NCI-H460 (cell line): ENCODE data around the gene GALNTL6. TPM values are rescaled to one million over a fixed set of nuclear protein-coding genes. Genes with fewer than 3 reads are reported as not detected.
"Not testable (repeated sequence)": the region's sequence is repeated elsewhere in the genome, so short reads cannot be mapped to it uniquely, and the experiment has no call there.

Source experiments
- DNase-seq: peaks from one replicate; pipeline ENCODE4 v3.0.0-alpha.2; 2016; ENCODE audit warnings: low read depth; ENCODE audit errors: extremely low read depth
- total RNA-seq: library from RNA; depleted of rRNA; stranded (reverse); fragments of >200 nt; shearing (Covaris generic); gene quantifications from 2 replicates; pipeline ENCODE4 v1.2.3, GENCODE V29; 2014

GALNTL6 gene
- total RNA-seq, 1 experiment from 2014 or later: 0.57 TPM

GRCh38 chr4:172356016-172356415 lies 542.8 kb downstream of the GALNTL6 start:
- peak; percentile 1 for DNase-seq

DNA sequence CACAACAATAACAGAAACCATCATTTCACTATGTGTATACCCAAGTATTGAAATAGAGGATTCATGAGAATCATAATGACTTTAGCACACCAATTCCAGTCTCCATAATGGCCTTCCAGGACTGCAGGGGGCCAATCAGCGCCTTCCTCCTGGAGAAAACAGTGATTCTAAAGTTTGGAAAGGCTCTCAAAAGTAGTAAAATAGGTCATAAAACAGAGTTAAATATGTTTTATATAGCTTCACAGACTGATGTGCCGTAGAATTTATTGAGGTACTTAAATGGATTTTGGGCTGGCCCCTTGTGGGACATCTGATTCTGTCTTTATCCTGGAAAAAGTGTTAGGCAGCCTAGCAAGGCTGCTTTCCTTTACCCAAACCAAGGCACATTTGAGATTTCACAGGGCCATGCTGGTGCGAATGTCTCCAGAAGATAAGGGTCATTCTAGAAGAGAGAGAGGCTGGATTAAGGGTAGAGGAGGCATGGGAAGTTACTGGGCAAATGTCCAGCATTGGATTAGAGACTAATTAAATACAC lies 543.9 kb downstream of the GALNTL6 start:
- no peak for DNase-seq

DNA sequence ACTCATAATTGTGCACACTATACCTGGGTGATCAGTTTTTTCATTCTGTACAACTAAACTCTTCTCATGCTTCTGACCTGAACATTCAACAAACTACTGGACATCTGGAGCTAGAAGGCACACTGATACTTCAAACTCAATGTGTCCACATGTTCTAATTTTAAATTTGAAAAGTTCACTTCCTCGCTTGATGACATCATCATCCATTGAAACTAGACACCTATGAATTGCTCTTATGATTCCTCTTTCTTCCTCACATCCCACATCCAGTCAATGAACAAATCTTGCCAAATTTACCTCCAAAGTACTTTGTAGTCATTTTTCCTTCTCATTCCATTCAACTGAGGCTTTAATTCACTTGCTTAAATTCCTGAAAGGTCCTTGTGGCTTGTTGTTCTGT lies 549.4 kb downstream of the GALNTL6 start:
- no peak for DNase-seq

- DNase-seq: no peak
These were observed 556.3 kb downstream of the GALNTL6 start for GRCh38 chr4:172369471-172369959.

- DNase-seq: no peak
These were observed 564.4 kb downstream of the GALNTL6 start for GRCh38 chr4:172377486-172378140.

DNA sequence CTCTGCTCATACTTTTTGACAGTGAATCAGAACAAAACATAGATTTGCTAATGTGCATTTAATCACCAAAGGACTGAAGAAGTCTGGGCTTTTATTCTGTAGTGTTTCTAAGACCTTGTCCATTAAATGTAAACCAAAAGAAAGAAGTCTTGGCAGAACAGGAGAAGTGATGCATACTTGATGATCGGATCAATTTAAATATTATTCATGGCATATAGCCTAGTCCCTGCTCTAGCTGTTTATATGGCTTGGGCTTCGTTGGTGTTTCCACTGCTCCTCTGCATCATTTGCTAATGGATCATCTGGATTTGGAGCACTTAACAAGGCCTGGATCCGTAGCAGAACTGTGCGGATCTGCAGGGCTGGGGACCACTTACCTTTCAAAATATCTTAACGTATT lies 566.6 kb downstream of the GALNTL6 start:
- DNase-seq: no peak

DNA sequence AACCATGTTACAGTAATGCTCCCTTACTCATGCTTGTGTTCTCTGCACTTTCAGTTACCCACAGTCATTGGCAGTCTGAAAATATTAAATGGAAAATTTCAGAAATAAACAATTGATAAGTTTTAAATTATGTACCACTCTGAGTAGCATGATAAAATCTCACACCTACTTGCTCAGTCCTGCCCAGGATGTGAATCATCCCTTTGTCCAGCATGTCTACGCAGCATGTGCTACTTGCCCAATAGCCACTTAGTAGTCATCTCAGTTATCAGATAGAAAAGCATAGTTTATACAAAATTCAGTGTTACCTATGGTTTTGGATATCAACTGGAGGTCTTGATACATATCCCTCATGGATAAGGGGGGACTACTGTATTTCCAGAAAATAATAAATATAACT lies 577.1 kb downstream of the GALNTL6 start:
- peak; percentile 54 for DNase-seq

DNA sequence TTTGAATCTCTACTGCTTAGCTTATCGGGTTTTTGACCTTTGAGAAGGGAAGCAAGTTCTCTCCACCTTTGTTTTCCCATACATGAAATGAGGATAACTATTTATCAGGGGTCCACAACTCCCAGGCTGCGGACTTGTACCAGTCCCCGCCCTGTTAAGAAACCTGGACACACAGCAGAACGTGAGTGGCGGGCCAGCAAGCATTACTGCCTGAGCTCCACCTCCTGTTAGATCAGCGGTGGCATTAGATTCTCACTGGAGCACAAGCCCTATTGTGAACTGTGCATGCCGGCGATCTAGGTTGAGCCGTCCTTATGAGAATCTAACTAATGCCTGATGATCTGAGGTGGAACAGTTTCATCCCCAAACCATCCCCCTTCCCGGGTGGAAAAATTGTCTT lies 579.5 kb downstream of the GALNTL6 start:
- DNase-seq: no peak

DNA sequence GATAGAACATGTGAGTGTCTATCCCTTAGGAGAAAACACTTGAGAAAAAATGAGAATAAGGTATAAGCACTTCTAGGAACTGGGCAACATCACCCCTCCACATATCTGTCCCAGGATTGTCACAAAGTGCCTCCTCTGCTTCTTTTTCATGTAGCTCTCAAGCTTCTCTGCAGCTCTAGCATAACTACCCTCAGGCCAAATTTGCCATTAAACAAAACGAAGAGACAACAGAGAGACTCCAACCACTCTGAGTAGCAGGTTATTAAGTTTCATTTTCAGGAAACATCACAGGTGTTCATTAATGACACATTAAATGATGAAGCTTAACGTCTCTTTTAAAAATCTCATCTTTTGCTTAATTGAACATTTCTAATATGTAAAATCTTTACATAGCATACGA lies 580.0 kb downstream of the GALNTL6 start:
- no peak for DNase-seq

DNA sequence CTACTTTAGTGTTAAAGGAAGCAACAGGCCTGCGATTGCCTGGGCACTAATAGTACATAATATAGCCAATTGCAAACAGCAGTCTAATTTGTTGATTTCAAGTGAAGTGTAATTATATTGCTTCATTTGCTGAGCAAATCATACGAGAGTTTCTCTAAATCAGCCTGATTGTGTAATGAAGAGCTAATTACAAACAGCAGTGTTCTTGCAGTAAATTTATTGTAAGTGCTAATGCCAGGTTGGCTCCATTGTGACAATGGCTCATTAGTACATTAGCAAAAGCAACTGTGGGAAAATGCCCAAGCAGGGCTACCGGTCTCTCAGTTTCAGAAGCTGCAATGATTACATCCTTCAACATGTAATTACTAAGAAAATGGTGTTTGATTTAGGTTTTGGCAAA lies 591.5 kb downstream of the GALNTL6 start:
- DNase-seq: no peak

DNA sequence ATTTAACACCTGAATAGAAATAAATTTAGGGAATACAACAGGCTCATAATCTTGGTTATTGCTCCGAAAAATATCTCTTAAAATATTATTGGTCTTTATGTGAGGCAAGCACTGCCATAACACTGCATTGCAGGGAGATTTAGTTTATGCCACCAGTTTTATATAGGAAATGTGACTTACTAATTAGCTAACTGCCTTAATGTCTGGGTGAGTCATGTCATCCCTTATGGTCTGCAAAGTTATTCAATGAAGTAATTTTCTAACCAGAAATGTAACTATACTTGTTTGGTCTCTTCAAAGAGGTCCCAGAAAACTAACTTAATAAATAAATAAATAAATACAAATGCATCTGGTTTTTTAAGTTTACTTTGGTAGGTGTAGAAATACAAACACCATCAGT lies 597.2 kb downstream of the GALNTL6 start:
- no peak for DNase-seq

- DNase-seq: no peak
These were observed 597.9 kb downstream of the GALNTL6 start for GRCh38 chr4:172411149-172411548.

GRCh38 chr4:172412851-172413580 lies 599.8 kb downstream of the GALNTL6 start:
- no peak for DNase-seq

DNA sequence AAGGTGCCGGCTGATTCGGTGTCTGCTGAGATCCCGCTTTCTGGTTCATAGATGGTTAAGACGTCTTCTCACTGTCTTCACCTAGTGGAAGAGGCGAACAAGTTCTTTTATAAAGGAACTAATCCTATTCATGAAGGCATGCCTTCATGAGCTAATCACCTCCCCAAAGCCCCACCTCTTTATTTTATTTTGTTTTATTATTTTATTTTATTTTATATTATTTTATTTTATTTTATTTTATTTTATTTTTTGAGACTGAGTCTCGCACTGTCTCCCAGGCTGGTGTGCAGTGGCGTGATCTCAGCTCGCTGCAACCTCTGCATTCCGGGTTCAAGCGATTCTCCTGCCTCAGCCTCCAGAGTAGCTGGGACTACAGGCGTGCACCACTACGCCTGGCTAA lies 615.8 kb downstream of the GALNTL6 start:
- not testable (repeated sequence) for DNase-seq

DNA sequence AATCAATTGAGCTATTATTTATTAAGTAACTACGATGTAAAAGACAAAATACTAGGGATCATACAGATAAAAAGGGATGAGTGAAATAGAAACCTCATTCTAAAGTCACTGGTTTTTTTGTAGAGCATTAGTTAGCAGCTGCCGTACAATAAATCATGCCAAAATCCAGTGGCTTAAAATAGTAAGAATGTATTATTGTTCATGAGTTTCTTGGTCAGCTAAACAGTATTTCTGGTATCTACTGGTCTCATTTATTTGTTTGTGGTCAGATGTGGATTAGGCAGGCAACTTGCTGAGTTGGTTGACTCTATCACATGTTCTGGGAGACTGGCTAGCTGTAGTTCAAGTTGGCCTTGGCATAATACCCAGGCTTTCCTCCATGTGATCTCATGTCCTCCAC lies 667.3 kb downstream of the GALNTL6 start:
- no peak for DNase-seq

- no peak for DNase-seq
These were observed 668.8 kb downstream of the GALNTL6 start for GRCh38 chr4:172481802-172482508.

- DNase-seq: no peak
These were observed 671.8 kb downstream of the GALNTL6 start for GRCh38 chr4:172485007-172485406.

DNA sequence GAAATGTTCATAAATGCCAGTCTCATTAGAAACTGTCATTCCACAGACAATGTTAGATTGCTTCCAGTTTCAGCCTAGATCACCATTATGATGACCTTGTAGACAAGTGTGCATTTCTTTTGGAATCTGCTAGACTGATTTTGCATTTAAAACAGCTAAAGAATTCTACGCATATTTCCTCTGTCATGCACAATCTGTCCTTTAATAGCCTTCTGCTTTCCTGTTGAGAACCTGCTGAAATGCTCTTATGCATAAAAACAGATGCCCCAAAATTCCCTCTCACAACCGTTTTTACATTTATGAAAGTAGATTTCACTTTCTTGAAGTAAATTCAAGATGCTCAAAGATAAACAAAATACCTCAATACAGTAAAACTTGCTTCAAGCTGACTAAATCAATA lies 673.3 kb downstream of the GALNTL6 start:
- DNase-seq: no peak

DNA sequence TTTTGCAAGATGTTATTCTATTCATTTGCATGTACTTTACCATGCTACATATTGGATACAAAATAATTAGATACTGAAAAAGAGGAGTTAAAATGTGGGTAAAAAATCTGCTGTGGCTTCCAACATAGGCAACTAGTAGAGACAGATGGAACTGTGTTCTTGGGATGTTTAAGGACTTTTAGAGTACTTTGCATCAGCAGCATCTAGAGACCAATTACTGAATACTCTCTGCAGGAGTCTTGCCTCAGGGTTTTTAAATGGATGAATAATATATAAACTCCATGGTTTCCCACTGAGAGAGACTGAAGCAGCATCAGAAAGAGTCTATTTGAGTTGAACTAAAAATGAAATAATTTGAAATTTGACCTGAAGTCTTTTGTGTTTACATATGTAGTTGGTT lies 676.7 kb downstream of the GALNTL6 start:
- no peak for DNase-seq

- DNase-seq: no peak
These were observed 682.6 kb downstream of the GALNTL6 start for GRCh38 chr4:172495769-172496168.

GRCh38 chr4:172497321-172497720 lies 684.1 kb downstream of the GALNTL6 start:
- DNase-seq: no peak
